GM23338 (cell line): ENCODE results near the gene OOSP3. TPM values are rescaled to one million over a fixed set of nuclear protein-coding genes. Genes with fewer than 3 reads are reported as not detected.

Source experiments
- ATAC-seq: fragments of 200-7000 bp; cut with Tn5 transposase; 3 replicates; pipeline ENCODE4 v1.9.1; 2020
- DNase-seq: peaks from one replicate; pipeline ENCODE4 v3.0.0-alpha.2; 2015; ENCODE audit warnings: low spot score
- H2AFZ ChIP-seq: fragments of 200-600 bp; sonication (generic); 2 replicates; pipeline ENCODE4 v1.8.0; 2016; ENCODE audit warnings: antibody characterized with exemption, mild to moderate bottlenecking, moderate library complexity
- H3F3A ChIP-seq: fragments of 200-600 bp; sonication (generic); replicated peaks from 2 replicates; pipeline ENCODE4 v1.8.0; 2017; ENCODE audit warnings: antibody characterized with exemption, mixed run types, low read depth
- H3K27ac ChIP-seq: fragments of 200-600 bp; sonication (generic); 2 replicates; pipeline ENCODE4 v1.6.1; 2016; ENCODE audit warnings: low read depth
- H3K27me3 ChIP-seq: fragments of 200-600 bp; sonication (generic); 2 replicates; pipeline ENCODE4 v1.8.0; 2016; ENCODE audit warnings: mild to moderate bottlenecking, mixed run types, moderate library complexity; ENCODE audit not compliant: insufficient read depth
- H3K36me3 ChIP-seq: fragments of 200-600 bp; sonication (generic); 2 replicates; pipeline ENCODE4 v1.8.0; 2016; ENCODE audit warnings: mild to moderate bottlenecking; ENCODE audit not compliant: insufficient read depth
- H3K4me1 ChIP-seq: fragments of 200-600 bp; sonication (generic); 2 replicates; pipeline ENCODE4 v1.8.0; 2016; ENCODE audit warnings: mild to moderate bottlenecking, moderate library complexity; ENCODE audit not compliant: insufficient read depth
- H3K4me2 ChIP-seq: fragments of 200-600 bp; sonication (generic); 2 replicates; pipeline ENCODE4 v1.7.1; 2017; ENCODE audit warnings: mixed run types
- H3K4me3 ChIP-seq: fragments of 200-600 bp; sonication (generic); 2 replicates; pipeline ENCODE4 v1.6.1; 2016; ENCODE audit warnings: mixed run types
- H3K79me2 ChIP-seq: fragments of 200-600 bp; sonication (generic); replicated peaks from 2 replicates; pipeline ENCODE4 v1.8.0; 2017; ENCODE audit warnings: mild to moderate bottlenecking; ENCODE audit not compliant: insufficient read depth
- H3K9me2 ChIP-seq: fragments of 200-600 bp; sonication (generic); 2 replicates; pipeline ENCODE4 v1.8.0; 2017; ENCODE audit not compliant: insufficient read depth
- H4K20me1 ChIP-seq: fragments of 200-600 bp; sonication (generic); replicated peaks from 2 replicates; pipeline ENCODE4 v1.8.0; 2017; ENCODE audit warnings: mild to moderate bottlenecking; ENCODE audit not compliant: insufficient read depth
- H3K27ac Mint-ChIP-seq: 2 replicates; pipeline ENCODE4 v1.8.0; 2020; ENCODE audit warnings: inconsistent platforms, mild to moderate bottlenecking, moderate library complexity, mixed read lengths
- H3K27me3 Mint-ChIP-seq: 3 replicates; pipeline ENCODE4 v1.8.0; 2022; ENCODE audit warnings: low read depth, mild to moderate bottlenecking, moderate library complexity, mixed read lengths, inconsistent platforms; ENCODE audit not compliant: insufficient read depth, poor library complexity
- H3K36me3 Mint-ChIP-seq: 3 replicates; pipeline ENCODE4 v1.8.0; 2021; ENCODE audit warnings: low read depth, mild to moderate bottlenecking, inconsistent platforms, moderate library complexity, mixed read lengths
- H3K4me1 Mint-ChIP-seq: 3 replicates; pipeline ENCODE4 v1.8.0; 2020; ENCODE audit warnings: mild to moderate bottlenecking, inconsistent platforms, mixed read lengths
- H3K4me3 Mint-ChIP-seq: 3 replicates; pipeline ENCODE4 v1.8.0; 2021; ENCODE audit warnings: moderate library complexity, mild to moderate bottlenecking, inconsistent platforms, mixed read lengths
- H3K9me3 Mint-ChIP-seq: 3 replicates; pipeline ENCODE4 v1.8.0; 2020; ENCODE audit warnings: moderate library complexity, mild to moderate bottlenecking, inconsistent platforms, mixed read lengths
- CREB1 ChIP-seq: fragments of 250-450 bp; sonication (Bioruptor Pico); IDR thresholded peaks from 2 replicates; pipeline ENCODE4 v1.5.0; 2020; ENCODE audit warnings: low read depth, mild to moderate bottlenecking, moderate library complexity
- CTCF ChIP-seq, 2 experiments: fragments of 200-600 bp in 1 of 2; sonication (generic) in 1 of 2; conservative IDR thresholded peaks; 2 replicates each; pipeline versions ENCODE4 v1.5.1 to v1.6.1; 2016 to 2017; ENCODE audit warnings: antibody characterized with exemption in 2 of 2, low read depth in 2 of 2, mild to moderate bottlenecking in 2 of 2, moderate library complexity in 1 of 2
- ETS1 ChIP-seq: IDR thresholded peaks from 2 replicates; pipeline ENCODE4 v1.6.1; 2016; ENCODE audit warnings: antibody characterized with exemption
- EZH2 ChIP-seq: fragments of 200-600 bp; sonication (generic); IDR thresholded peaks from one replicate; pipeline ENCODE4 v1.8.0; 2017; ENCODE audit warnings: antibody characterized with exemption, mild to moderate bottlenecking, low read depth; ENCODE audit not compliant: unreplicated experiment
- JUNB ChIP-seq: IDR thresholded peaks from one replicate; pipeline ENCODE4 v1.6.1; 2016; ENCODE audit warnings: antibody characterized with exemption; ENCODE audit not compliant: unreplicated experiment
- NANOG ChIP-seq: IDR thresholded peaks from 2 replicates; pipeline ENCODE4 v1.6.1; 2016; ENCODE audit warnings: antibody characterized with exemption, borderline replicate concordance
- REST ChIP-seq: IDR thresholded peaks from one replicate; pipeline ENCODE4 v1.6.1; 2018; ENCODE audit warnings: antibody characterized with exemption; ENCODE audit not compliant: unreplicated experiment
- STAT1 ChIP-seq: IDR thresholded peaks from one replicate; pipeline ENCODE4 v1.6.1; 2016; ENCODE audit warnings: antibody characterized with exemption; ENCODE audit not compliant: unreplicated experiment
- ZNF114 ChIP-seq: fragments of 250-450 bp; sonication (Bioruptor Pico); IDR thresholded peaks from 2 replicates; pipeline ENCODE4 v1.5.0; 2020; ENCODE audit warnings: mild to moderate bottlenecking, moderate library complexity
- ZNF331 ChIP-seq: fragments of 250-450 bp; sonication (Bioruptor Pico); IDR thresholded peaks from 2 replicates; pipeline ENCODE4 v1.5.0; 2020; ENCODE audit warnings: low read depth, mild to moderate bottlenecking, moderate library complexity
- ZNF462 ChIP-seq: fragments of 250-450 bp; sonication (Bioruptor Pico); IDR thresholded peaks from 2 replicates; pipeline ENCODE4 v1.5.0; 2020; ENCODE audit warnings: mild to moderate bottlenecking, moderate library complexity
- polyA plus RNA-seq: library from polyadenylated mRNA; unstranded; fragments of >200 nt; fragmentation: Nextera tagmentation; extraction: Ambion mirVana; gene quantifications from 2 replicates; pipeline ENCODE4 v1.2.1, GENCODE V29; 2016
- total RNA-seq: library from RNA; depleted of rRNA; stranded (reverse); fragments of >200 nt; shearing (Covaris generic); gene quantifications from 2 replicates; pipeline ENCODE4 v1.2.3, GENCODE V29; 2014

OOSP3 gene
- total and polyA plus RNA-seq, 2 experiments from 2014 or later: not detected

- TF ChIP-seq ETS1: no peak
- no peak for TF ChIP-seq ZNF462
- TF ChIP-seq CREB1 (CRISPR knock-in tag): no peak
- TF ChIP-seq ZNF331 (CRISPR knock-in tag): no peak
- TF ChIP-seq STAT1: no peak
Observed at GRCh38 chr11:59939482-59939881, 60.9 kb downstream of the OOSP3 start (continued).

- no peak overlapping the region for H3K27ac Mint-ChIP-seq
- TF ChIP-seq ZNF331 (CRISPR knock-in tag) (no peak), ZNF114 (CRISPR knock-in tag) (no peak), NANOG (no peak), ETS1 (no peak), JUNB (no peak), CREB1 (CRISPR knock-in tag) (no peak), REST (no peak), EZH2 (no peak), CTCF (conservative IDR thresholded peaks at IDR 0.05; ENCODE audit: low read depth in 2 of 2) (no peak)
Observed at GRCh38 chr11:59941091-59941490, 62.5 kb downstream of the OOSP3 start.

More at GRCh38 chr11:59941091-59941490, 62.5 kb downstream of the OOSP3 start:
- H2AFZ ChIP-seq: no peak overlapping the region
- Mint-ChIP-seq H3K4me1 (peaks cover 9% of the 10 kb centered on the region; the same call in 1 of the 3 replicates), H3K27me3 (no peaks in the 10 kb centered on the region), H3K9me3 (no peaks in the 10 kb centered on the region; the same call in 2 of the 3 replicates), H3K4me3 (no peak overlapping the region), H3K36me3 (no peaks in the 10 kb centered on the region; the same call in 2 of the 3 replicates)
- DNase-seq: no peak
- no peaks in the 10 kb centered on the region for H3F3A ChIP-seq
- H3K9me2 ChIP-seq: no peaks in the 10 kb centered on the region
- no peak for ATAC-seq
- no peaks in the 10 kb centered on the region for H3K4me1 ChIP-seq
- no peaks in the 10 kb centered on the region for H3K79me2 ChIP-seq
- no peak overlapping the region for H3K27ac ChIP-seq
- no peak overlapping the region for H3K4me2 ChIP-seq
- H3K36me3 ChIP-seq: no peaks in the 10 kb centered on the region
- H3K4me3 ChIP-seq: no peak overlapping the region
- no peaks in the 10 kb centered on the region for H3K27me3 ChIP-seq
- no peaks in the 10 kb centered on the region for H4K20me1 ChIP-seq
